Loucy (cell line): Measurements from ENCODE around the gene APEX2.

Experiments
- H2AFZ ChIP-seq: fragments of 200-600 bp; sonication (generic); 2 replicates; pipeline ENCODE4 v1.6.0; 2016; ENCODE audit warnings: antibody characterized with exemption, mild to moderate bottlenecking, low read length, moderate library complexity
- H3F3A ChIP-seq: fragments of 200-600 bp; 2 replicates; pipeline ENCODE4 v1.6.0; 2016; ENCODE audit warnings: antibody characterized with exemption, low read depth, mild to moderate bottlenecking
- H3K27me3 ChIP-seq: fragments of 200-600 bp; sonication (generic); 2 replicates; pipeline ENCODE4 v1.6.1; 2014; ENCODE audit warnings: low read length, mild to moderate bottlenecking; ENCODE audit not compliant: insufficient read depth, poor library complexity, severe bottlenecking
- H3K36me3 ChIP-seq: fragments of 200-600 bp; sonication (generic); 2 replicates; pipeline ENCODE4 v1.6.1; 2016; ENCODE audit warnings: low read length; ENCODE audit not compliant: insufficient read depth
- H3K4me1 ChIP-seq: fragments of 200-600 bp; sonication (generic); 2 replicates; pipeline ENCODE4 v1.5.1; 2014; ENCODE audit warnings: low read length, mild to moderate bottlenecking; ENCODE audit not compliant: insufficient read depth, poor library complexity, severe bottlenecking
- H3K4me2 ChIP-seq: fragments of 200-600 bp; sonication (generic); 2 replicates; pipeline ENCODE4 v1.6.0; 2014; ENCODE audit warnings: antibody characterized with exemption, low read length, low read depth, mild to moderate bottlenecking; ENCODE audit not compliant: poor library complexity, severe bottlenecking
- H3K4me3 ChIP-seq: fragments of 200-600 bp; sonication (generic); 2 replicates; pipeline ENCODE4 v1.5.1; 2014; ENCODE audit warnings: low read length, mild to moderate bottlenecking, mixed read lengths; ENCODE audit not compliant: poor library complexity, severe bottlenecking
- H3K79me2 ChIP-seq: fragments of 200-600 bp; sonication (generic); 2 replicates; pipeline ENCODE4 v1.6.1; 2014; ENCODE audit warnings: low read length; ENCODE audit not compliant: insufficient read depth
- H3K9ac ChIP-seq: fragments of 200-600 bp; sonication (generic); 2 replicates; pipeline ENCODE4 v1.6.0; 2014; ENCODE audit warnings: mild to moderate bottlenecking, low read depth, low read length, moderate library complexity; ENCODE audit not compliant: poor library complexity, severe bottlenecking
- H3K9me2 ChIP-seq: fragments of 200-600 bp; sonication (generic); replicated peaks from 2 replicates; pipeline ENCODE4 v1.6.1; 2016; ENCODE audit warnings: low read depth, low read length, mixed read lengths
- H3K9me3 ChIP-seq: fragments of 200-600 bp; sonication (generic); 2 replicates; pipeline ENCODE4 v1.6.1; 2014; ENCODE audit warnings: mild to moderate bottlenecking, antibody characterized with exemption, low read length, low read depth; ENCODE audit not compliant: insufficient read depth
- H4K20me1 ChIP-seq: fragments of 200-600 bp; sonication (generic); 2 replicates; pipeline ENCODE4 v1.6.0; 2014; ENCODE audit warnings: antibody characterized with exemption, low read length, mild to moderate bottlenecking; ENCODE audit not compliant: insufficient read depth, poor library complexity, severe bottlenecking
- CTCF ChIP-seq: fragments of 200-600 bp; sonication (generic); conservative IDR thresholded peaks from 2 replicates; pipeline ENCODE4 v1.5.1; 2014; ENCODE audit warnings: mild to moderate bottlenecking, antibody characterized with exemption, low read length
- EZH2phosphoT487 ChIP-seq: fragments of 200-600 bp; IDR thresholded peaks from 2 replicates; pipeline ENCODE4 v1.6.1; 2018; ENCODE audit warnings: antibody characterized with exemption, mild to moderate bottlenecking, moderate library complexity, borderline replicate concordance

APEX2 gene

GRCh38 chrX:55026840-55027239 is 26.7 kb downstream of the APEX2 start:
- Histone ChIP-seq H3K9ac (no peak overlapping the region), H4K20me1 (no peaks in the 10 kb centered on the region), H3K36me3 (no peaks in the 10 kb centered on the region), H3K4me1 (no peaks in the 10 kb centered on the region), H3K4me2 (no peak overlapping the region), H3F3A (no peaks in the 10 kb centered on the region), H3K9me2 (no peaks in the 10 kb centered on the region), H3K9me3 (no peaks in the 10 kb centered on the region), H3K79me2 (no peaks in the 10 kb centered on the region), H3K4me3 (no peak overlapping the region), H2AFZ (no peak overlapping the region), H3K27me3 (no peaks in the 10 kb centered on the region)
- TF ChIP-seq EZH2phosphoT487 = no peak
- TF ChIP-seq CTCF = no peak

GRCh38 chrX:55028040-55028439 is 27.9 kb downstream of the APEX2 start:
- Histone ChIP-seq H3K4me2 (no peak overlapping the region), H3K9me2 (no peaks in the 10 kb centered on the region), H3K4me3 (no peak overlapping the region), H3K9ac (no peak overlapping the region), H3K9me3 (no peaks in the 10 kb centered on the region), H3K79me2 (no peaks in the 10 kb centered on the region), H3F3A (no peaks in the 10 kb centered on the region), H3K27me3 (no peaks in the 10 kb centered on the region), H2AFZ (no peak overlapping the region), H3K4me1 (no peaks in the 10 kb centered on the region), H4K20me1 (no peaks in the 10 kb centered on the region), H3K36me3 (no peaks in the 10 kb centered on the region)
- no peak for TF ChIP-seq EZH2phosphoT487
- TF ChIP-seq CTCF = no peak

- no peaks in the 10 kb centered on the region for H3K9me3 ChIP-seq
- no peak overlapping the region for H3K9ac ChIP-seq
- no peaks in the 10 kb centered on the region for H3K36me3 ChIP-seq
- no peaks in the 10 kb centered on the region for H3F3A ChIP-seq
- no peaks in the 10 kb centered on the region for H3K4me1 ChIP-seq
- no peaks in the 10 kb centered on the region for H3K79me2 ChIP-seq
- H3K27me3 ChIP-seq = no peaks in the 10 kb centered on the region
- no peaks in the 10 kb centered on the region for H4K20me1 ChIP-seq
- H2AFZ ChIP-seq = no peak overlapping the region
- TF ChIP-seq EZH2phosphoT487 (no peak), CTCF (no peak)
- no peaks in the 10 kb centered on the region for H3K9me2 ChIP-seq
- no peak overlapping the region for H3K4me3 ChIP-seq
- H3K4me2 ChIP-seq = no peak overlapping the region
These were observed 28.4 kb downstream of the APEX2 start for GRCh38 chrX:55028611-55029010.
